ENCODE data around the gene TMX4. TPM values are rescaled to one million over a fixed set of nuclear protein-coding genes. Genes with fewer than 3 reads are reported as not detected.

Gene TMX4
- total and polyA plus RNA-seq, 2 of the 8 experiments (the other 6 are each of a cell fraction or from before 2014, with no cell fraction given) = 2.1 to 7.8 TPM

GRCh38 chr20:8065691-8066090 lies 46.1 kb upstream of the TMX4 start:
- Histone ChIP-seq H3K56ac (replicated peaks; ENCODE audit: insufficient read length, low read depth, low read length) (no peak overlapping the region), H3K27ac (ENCODE audit: low read depth, low read length) (no peak overlapping the region), H3K9me3 (ENCODE audit: insufficient read depth in 2 of 2, low read depth in 1 of 2, low read length in 1 of 2) (no peaks in the 10 kb centered on the region), H3K36me3 (ENCODE audit: control insufficient read depth in 2 of 4, insufficient read depth in 4 of 4, low read length in 3 of 4) (no peaks in the 10 kb centered on the region), H3K79me1 (ENCODE audit: low read depth, low read length) (no peaks in the 10 kb centered on the region), H3K9ac (replicated peaks in 1 of 4; ENCODE audit: extremely low read depth in 1 of 4, low read depth in 3 of 4, low read length in 3 of 4) (no peak overlapping the region), H3K18ac (ENCODE audit: extremely low read depth, low read length) (no peak overlapping the region), H2AFZ (ENCODE audit: low read length) (no peak overlapping the region), H4K91ac (replicated peaks; ENCODE audit: insufficient read length, low read length) (no peak overlapping the region), H2AK5ac (ENCODE audit: low read depth, low read length) (no peak overlapping the region), H3K27me3 (replicated peaks in 1 of 4; ENCODE audit: control insufficient read depth in 3 of 4, extremely low read depth in 1 of 4, insufficient read depth in 3 of 4, low read length in 3 of 4) (no peaks in the 10 kb centered on the region), H3K23ac (ENCODE audit: insufficient read length) (no peak overlapping the region), H2BK20ac (ENCODE audit: low read length) (no peak overlapping the region), H2BK5ac (ENCODE audit: low read depth, low read length) (no peak overlapping the region), H3K4me2 (ENCODE audit: insufficient read depth in 1 of 2, low read depth in 2 of 2, low read length in 2 of 2) (no peak overlapping the region), H3K23me2 (ENCODE audit: low read depth, low read length) (no peaks in the 10 kb centered on the region), H3K4me1 (replicated peaks in 1 of 4; ENCODE audit: control insufficient read depth in 3 of 4, insufficient read depth in 4 of 4, low read length in 3 of 4) (no peaks in the 10 kb centered on the region), H2BK120ac (replicated peaks; ENCODE audit: low read depth, low read length) (no peak overlapping the region), H3K79me2 (ENCODE audit: control insufficient read depth in 1 of 2, insufficient read depth in 2 of 2, low read length in 2 of 2) (no peaks in the 10 kb centered on the region), H4K8ac (ENCODE audit: extremely low read depth, insufficient read depth, low read length) (no peak overlapping the region), H2BK12ac (ENCODE audit: low read depth, low read length) (no peak overlapping the region), H4K5ac (ENCODE audit: insufficient read length, low read depth, low read length) (no peak overlapping the region), H3K4me3 (ENCODE audit: extremely low read depth in 1 of 4, insufficient read depth in 2 of 4, low read depth in 3 of 4, low read length in 4 of 4) (no peak overlapping the region), H4K20me1 (replicated peaks in 1 of 2; ENCODE audit: control insufficient read depth in 1 of 2, insufficient read depth in 2 of 2, low read length in 2 of 2) (no peaks in the 10 kb centered on the region), H3K4ac (replicated peaks; ENCODE audit: insufficient read length, low read depth, low read length) (no peak overlapping the region), H2BK15ac (ENCODE audit: low read length) (no peak overlapping the region), H3K14ac (ENCODE audit: insufficient read length) (no peak overlapping the region)
- ChIA-PET CTCF (ENCODE audit: partially characterized antibody) (interaction anchor here (0.5 to 2.1 kb wide), 4 partner anchors 14 to 1274 kb away, joined by 3 to 9 read pairs (median 4); no protein-coding TSS in a partner anchor), POLR2A (ENCODE audit: partially characterized antibody) (no interaction called here)
- WGBS, 2 experiments (ENCODE audit: extremely low coverage in 1 of 2, insufficient coverage in 1 of 2, insufficient read length in 1 of 2, insufficient replicate concordance in 2 of 2, low coverage in 1 of 2, low lambda C conversion rate in 2 of 2, missing lambda C conversion rate in 1 of 2) = 98% methylated on average over 2 of the region's 2 CpGs; no CpG with 5 or more reads in 1 of the 2 experiments
- DNase-seq (ENCODE audit: low read depth in 1 of 2, low spot score in 2 of 2) = no peak
- FAIRE-seq = no peak
- no peak for TF ChIP-seq BACH1 (IDR thresholded peaks at IDR 0.05; ENCODE audit: low read length)
- TF ChIP-seq SP2 (IDR thresholded peaks at IDR 0.05; ENCODE audit: low read length) = no peak
- TF ChIP-seq, protein P1, sequence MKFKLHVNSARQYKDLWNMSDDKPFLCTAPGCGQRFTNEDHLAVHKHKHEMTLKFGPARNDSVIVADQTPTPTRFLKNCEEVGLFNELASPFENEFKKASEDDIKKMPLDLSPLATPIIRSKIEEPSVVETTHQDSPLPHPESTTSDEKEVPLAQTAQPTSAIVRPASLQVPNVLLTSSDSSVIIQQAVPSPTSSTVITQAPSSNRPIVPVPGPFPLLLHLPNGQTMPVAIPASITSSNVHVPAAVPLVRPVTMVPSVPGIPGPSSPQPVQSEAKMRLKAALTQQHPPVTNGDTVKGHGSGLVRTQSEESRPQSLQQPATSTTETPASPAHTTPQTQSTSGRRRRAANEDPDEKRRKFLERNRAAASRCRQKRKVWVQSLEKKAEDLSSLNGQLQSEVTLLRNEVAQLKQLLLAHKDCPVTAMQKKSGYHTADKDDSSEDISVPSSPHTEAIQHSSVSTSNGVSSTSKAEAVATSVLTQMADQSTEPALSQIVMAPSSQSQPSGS (IDR thresholded peaks at IDR 0.05; ENCODE audit: low read length) = no peak
- TF ChIP-seq TAF1 (IDR thresholded peaks at IDR 0.05; ENCODE audit: low read depth, low read length) = no peak
- TF ChIP-seq CHD1 (IDR thresholded peaks at IDR 0.05; ENCODE audit: low read depth, low read length) = no peak

All from H1 (cell line).